Keratinocyte (primary cell): Measurements from ENCODE around the gene TDRKH. TPM values are rescaled to one million over a fixed set of nuclear protein-coding genes. Genes with fewer than 3 reads are reported as not detected.

Experiments
- DNase-seq: peaks from one replicate; pipeline ENCODE4 v3.0.0-alpha.2; 2011; ENCODE audit warnings: low read depth, missing footprints, low spot score
- FAIRE-seq: peaks from 2 replicates; lab custom pipeline; 2011; peaks lifted over from hg19 to GRCh38; lab: Jason Lieb, UNC
- H2AFZ ChIP-seq: 2 replicates; pipeline ENCODE4 v1.6.0; 2012; ENCODE audit warnings: low read length, control low read depth, inconsistent platforms; ENCODE audit not compliant: control insufficient read depth
- H3K27ac ChIP-seq: 2 replicates; pipeline ENCODE4 v1.5.1; 2011; ENCODE audit warnings: low read length; ENCODE audit not compliant: control insufficient read depth, insufficient read depth
- H3K27me3 ChIP-seq: 3 replicates; pipeline ENCODE4 v1.6.0; 2011; ENCODE audit warnings: low read length; ENCODE audit not compliant: control insufficient read depth, insufficient read depth; ENCODE audit errors: extremely low read depth
- H3K36me3 ChIP-seq, 2 experiments: 2 replicates in 1 of 2; 3 replicates in 1 of 2; pipeline ENCODE4 v1.5.1; 2011; ENCODE audit warnings: low read length in 2 of 2, mild to moderate bottlenecking in 1 of 2; ENCODE audit not compliant: control insufficient read depth in 2 of 2, insufficient read depth in 2 of 2; ENCODE audit errors: extremely low read depth in 1 of 2
- H3K4me1 ChIP-seq: 3 replicates; pipeline ENCODE4 v1.5.1; 2011; ENCODE audit warnings: low read length; ENCODE audit not compliant: control insufficient read depth, insufficient read depth; ENCODE audit errors: extremely low read depth
- H3K4me2 ChIP-seq: 3 replicates; pipeline ENCODE4 v1.6.0; 2011; ENCODE audit warnings: low read depth, low read length; ENCODE audit not compliant: control insufficient read depth, insufficient read depth; ENCODE audit errors: extremely low read depth
- H3K4me3 ChIP-seq, 3 experiments: fragments of 200-600 bp in 1 of 3; sonication (generic) in 1 of 3; 2 replicates in 2 of 3; 3 replicates in 1 of 3; pipeline ENCODE4 v1.5.1; 2011 to 2016; ENCODE audit warnings: low read length in 3 of 3, mild to moderate bottlenecking in 3 of 3, control low read depth in 2 of 3, inconsistent platforms in 1 of 3, low read depth in 1 of 3, mixed read lengths in 1 of 3, mixed run types in 1 of 3, moderate library complexity in 1 of 3; ENCODE audit not compliant: control insufficient read depth in 2 of 3, insufficient read depth in 2 of 3; ENCODE audit errors: extremely low read depth in 1 of 3
- H3K79me2 ChIP-seq: 2 replicates; pipeline ENCODE4 v1.6.0; 2012; ENCODE audit warnings: low read length; ENCODE audit not compliant: control insufficient read depth, insufficient read depth
- H3K9ac ChIP-seq: 3 replicates; pipeline ENCODE4 v1.6.0; 2011; ENCODE audit warnings: low read length; ENCODE audit not compliant: control insufficient read depth, insufficient read depth; ENCODE audit errors: extremely low read depth
- H3K9me1 ChIP-seq: 3 replicates; pipeline ENCODE4 v1.6.0; 2011; ENCODE audit warnings: low read length; ENCODE audit not compliant: control insufficient read depth, insufficient read depth; ENCODE audit errors: extremely low read depth
- H3K9me3 ChIP-seq: 2 replicates; pipeline ENCODE4 v1.5.1; 2012; ENCODE audit warnings: low read depth, low read length; ENCODE audit not compliant: control insufficient read depth
- H4K20me1 ChIP-seq: 3 replicates; pipeline ENCODE4 v1.6.0; 2011; ENCODE audit warnings: low read length; ENCODE audit not compliant: control insufficient read depth, insufficient read depth; ENCODE audit errors: extremely low read depth
- CTCF ChIP-seq, 3 experiments: IDR thresholded peaks in 1 of 3; conservative IDR thresholded peaks in 1 of 3; optimal IDR thresholded peaks in 1 of 3; 2 replicates in 2 of 3; 3 replicates in 1 of 3; pipeline versions ENCODE3 to v1.5.1; 2011; ENCODE audit warnings: low read length in 3 of 3, mild to moderate bottlenecking in 3 of 3, moderate library complexity in 2 of 3, control low read depth in 1 of 3, inconsistent platforms in 1 of 3; ENCODE audit not compliant: insufficient read depth in 2 of 3; ENCODE audit errors: extremely low read depth in 1 of 3
- EZH2 ChIP-seq: IDR thresholded peaks from one replicate; pipeline ENCODE4 v1.6.1; 2012; ENCODE audit warnings: inconsistent platforms, mild to moderate bottlenecking, low read length, moderate library complexity
- dilution Hi-C: fragments of 300-500 bp; cut with MboI; formaldehyde crosslinking; loops from one replicate; pipeline ENCODE4 v1.7.0; 2020; ENCODE audit warnings: low sequenced_read_pairs; ENCODE audit not compliant: extremely low pct_ligation_motif_present
- polyA plus RNA-seq, 5 experiments: library from polyadenylated mRNA; depleted of rRNA in 3 of 5; stranded (reverse) in 3 of 5; stranded (forward) in 1 of 5; unstranded in 1 of 5; fragments of >200 nt; gene quantifications; 1 replicate in 1 of 5; 2 replicates in 3 of 5; 3 replicates in 1 of 5; pipeline versions ENCODE4 v1.2.1 to v1.2.3, GENCODE V29; 2011 to 2012; ENCODE audit warnings: missing spikeins in 2 of 5, low read depth in 1 of 5, low replicate concordance in 1 of 5

TDRKH gene
- polyA plus RNA-seq, 1 donor (not counting 4 experiments of a cell fraction or from before 2014, with no cell fraction given) = 9.7 TPM

- TF ChIP-seq CTCF (optimal IDR thresholded peaks at IDR 0.05 in 1 of 3, IDR thresholded peaks at IDR 0.05 in 1 of 3, conservative IDR thresholded peaks at IDR 0.05 in 1 of 3; ENCODE audit: extremely low read depth in 1 of 3, insufficient read depth in 2 of 3, low read length in 3 of 3) (no peak), EZH2 (no peak)
- Histone ChIP-seq H3K79me2 (no peaks in the 10 kb centered on the region), H3K4me2 (no peak overlapping the region), H3K27me3 (peaks cover 48% of the 10 kb centered on the region), H3K36me3 (no peaks in the 10 kb centered on the region), H3K9me3 (no peaks in the 10 kb centered on the region), H2AFZ (no peak overlapping the region), H3K27ac (no peak overlapping the region), H3K9me1 (no peaks in the 10 kb centered on the region), H3K4me3 (no peak overlapping the region), H3K9ac (no peak overlapping the region), H4K20me1 (no peaks in the 10 kb centered on the region), H3K4me1 (no peaks in the 10 kb centered on the region)
- dilution Hi-C loops = no loop called here
- no peak for DNase-seq
- no peak for FAIRE-seq
These were observed 15.9 kb upstream of the TDRKH start for GRCh38 chr1:151806170-151806569.

DNA sequence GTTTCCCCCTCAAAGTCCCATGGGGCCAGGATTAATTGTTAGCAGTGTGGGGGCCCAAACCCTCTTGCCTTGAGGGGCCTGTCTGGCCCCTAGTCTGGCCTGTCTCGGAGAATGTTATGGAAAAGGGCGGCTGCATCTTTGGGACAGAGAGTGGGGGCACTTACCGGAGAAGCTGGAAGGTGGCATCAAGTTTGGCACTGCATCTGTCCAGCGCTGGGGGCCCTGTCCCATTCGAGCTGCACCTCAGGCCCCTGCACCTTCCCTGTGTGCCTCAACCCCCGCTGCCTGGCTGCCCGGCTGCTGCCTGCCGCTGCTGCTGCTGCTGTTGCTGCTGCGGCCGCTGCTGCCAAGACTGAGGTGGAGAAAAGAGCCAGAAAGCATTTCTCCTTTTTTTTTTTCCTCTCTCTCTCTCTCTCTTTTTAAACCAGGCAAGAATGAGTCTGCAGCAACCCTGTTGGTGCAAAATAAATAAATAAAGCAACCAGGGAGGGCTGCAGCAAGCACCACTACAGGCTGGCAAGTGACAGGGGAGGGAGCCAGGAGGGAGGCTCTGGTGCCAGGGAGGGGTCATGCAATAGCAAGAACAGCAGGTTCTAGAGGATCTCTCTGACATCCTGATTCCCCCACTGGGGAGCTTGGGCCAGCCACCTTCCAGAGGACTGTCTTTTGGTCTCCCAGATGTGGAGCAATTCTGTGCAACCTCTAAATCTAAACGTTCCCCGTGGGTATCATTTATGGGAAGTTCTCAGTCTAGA is 14.9 kb upstream of the TDRKH start, which contains the start of gene LINGO4:
Gene LINGO4 (minus strand): TSS at position 354 of the 755 bp plus-strand sequence. CDS start 2,715 bp downstream, outside the sequence.
- Histone ChIP-seq H3K36me3 (no peaks in the 10 kb centered on the region), H2AFZ (no peak within 1 kb of the TSS), H4K20me1 (no peaks in the 10 kb centered on the region), H3K27ac (no peak within 1 kb of the TSS), H3K9me1 (no peaks in the 10 kb centered on the region), H3K4me3 (no peak within 1 kb of the TSS), H3K9me3 (no peaks in the 10 kb centered on the region), H3K4me1 (no peaks in the 10 kb centered on the region), H3K27me3 (peaks cover 48% of the 10 kb centered on the region), H3K79me2 (no peaks in the 10 kb centered on the region), H3K4me2 (no peak within 1 kb of the TSS), H3K9ac (no peak within 1 kb of the TSS)
- TF ChIP-seq EZH2 = no peak
- TF ChIP-seq CTCF (optimal IDR thresholded peaks at IDR 0.05 in 1 of 3, IDR thresholded peaks at IDR 0.05 in 1 of 3, conservative IDR thresholded peaks at IDR 0.05 in 1 of 3; ENCODE audit: extremely low read depth in 1 of 3, insufficient read depth in 2 of 3, low read length in 3 of 3) = no peak
- DNase-seq (no peak), FAIRE-seq (no peak)
- dilution Hi-C loops = no loop called here
